ENCODE data around the gene PLXND1. TPM values are rescaled to one million over a fixed set of nuclear protein-coding genes. Genes with fewer than 3 reads are reported as not detected.
A peak's percentile ranks its signal among the peaks of the same experiment; 100 is the strongest.

PLXND1 gene
- total RNA-seq, 1 donor from 2014 or later: 96.5 TPM

GRCh38 chr3:129599607-129600006, 6.9 kb downstream of the PLXND1 start:
- Histone ChIP-seq H3K4me1 (peaks cover 97% of the 10 kb centered on the region), H3K27ac (peak overlapping the region; percentile 91), H3K36me3 (no peaks in the 10 kb centered on the region), H3K4me3 (no peak overlapping the region), H3K9me3 (no peaks in the 10 kb centered on the region), H3K27me3 (no peaks in the 10 kb centered on the region)
- TF ChIP-seq POLR2AphosphoS5 (IDR thresholded peaks at IDR 0.05; ENCODE audit: insufficient read depth in 1 of 2, low read depth in 1 of 2): no peak
- TF ChIP-seq, protein P1, sequence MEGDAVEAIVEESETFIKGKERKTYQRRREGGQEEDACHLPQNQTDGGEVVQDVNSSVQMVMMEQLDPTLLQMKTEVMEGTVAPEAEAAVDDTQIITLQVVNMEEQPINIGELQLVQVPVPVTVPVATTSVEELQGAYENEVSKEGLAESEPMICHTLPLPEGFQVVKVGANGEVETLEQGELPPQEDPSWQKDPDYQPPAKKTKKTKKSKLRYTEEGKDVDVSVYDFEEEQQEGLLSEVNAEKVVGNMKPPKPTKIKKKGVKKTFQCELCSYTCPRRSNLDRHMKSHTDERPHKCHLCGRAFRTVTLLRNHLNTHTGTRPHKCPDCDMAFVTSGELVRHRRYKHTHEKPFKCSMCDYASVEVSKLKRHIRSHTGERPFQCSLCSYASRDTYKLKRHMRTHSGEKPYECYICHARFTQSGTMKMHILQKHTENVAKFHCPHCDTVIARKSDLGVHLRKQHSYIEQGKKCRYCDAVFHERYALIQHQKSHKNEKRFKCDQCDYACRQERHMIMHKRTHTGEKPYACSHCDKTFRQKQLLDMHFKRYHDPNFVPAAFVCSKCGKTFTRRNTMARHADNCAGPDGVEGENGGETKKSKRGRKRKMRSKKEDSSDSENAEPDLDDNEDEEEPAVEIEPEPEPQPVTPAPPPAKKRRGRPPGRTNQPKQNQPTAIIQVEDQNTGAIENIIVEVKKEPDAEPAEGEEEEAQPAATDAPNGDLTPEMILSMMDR (IDR thresholded peaks at IDR 0.05): no peak
- TF ChIP-seq POLR2A (IDR thresholded peaks at IDR 0.05): no peak
- intact Hi-C loops (cut with DNase I): no loop called here
- DNase-seq (ENCODE audit: extremely low spot score in 2 of 2): no peak

DNA sequence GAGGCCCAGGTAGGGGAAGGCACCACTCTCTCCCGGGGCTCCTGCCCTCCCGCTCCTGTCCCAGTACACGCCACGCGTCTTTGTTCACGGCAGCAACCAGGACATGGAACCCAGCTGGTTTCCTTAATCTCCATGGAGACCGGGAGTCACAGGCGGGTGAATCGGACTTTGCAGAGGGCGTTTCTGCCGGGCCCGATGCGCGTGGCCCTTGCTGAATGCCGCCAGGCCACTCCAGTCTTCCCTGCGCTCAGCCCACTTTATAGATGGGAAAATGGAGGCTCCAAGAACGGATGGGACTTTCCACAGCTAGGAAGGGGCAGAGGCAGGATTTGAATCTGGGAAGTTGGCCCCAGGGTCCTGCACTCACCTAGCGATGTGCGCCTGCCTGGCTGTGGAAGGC, 7.4 kb downstream of the PLXND1 start:
- H3K27ac ChIP-seq: peak overlapping the region; percentile 91
- intact Hi-C loops (cut with DNase I): no loop called here
- peaks cover 97% of the 10 kb centered on the region for H3K4me1 ChIP-seq
- no peak overlapping the region for H3K4me3 ChIP-seq
- no peaks in the 10 kb centered on the region for H3K9me3 ChIP-seq
- DNase-seq (ENCODE audit: extremely low spot score in 2 of 2): no peak
- no peaks in the 10 kb centered on the region for H3K36me3 ChIP-seq
- TF ChIP-seq POLR2AphosphoS5 (IDR thresholded peaks at IDR 0.05; ENCODE audit: insufficient read depth in 1 of 2, low read depth in 1 of 2): peak in 1 of 2 donors; percentile 24
- no peak for TF ChIP-seq POLR2A (IDR thresholded peaks at IDR 0.05)
- TF ChIP-seq, protein P1 (IDR thresholded peaks at IDR 0.05): no peak
- H3K27me3 ChIP-seq: no peaks in the 10 kb centered on the region

DNA sequence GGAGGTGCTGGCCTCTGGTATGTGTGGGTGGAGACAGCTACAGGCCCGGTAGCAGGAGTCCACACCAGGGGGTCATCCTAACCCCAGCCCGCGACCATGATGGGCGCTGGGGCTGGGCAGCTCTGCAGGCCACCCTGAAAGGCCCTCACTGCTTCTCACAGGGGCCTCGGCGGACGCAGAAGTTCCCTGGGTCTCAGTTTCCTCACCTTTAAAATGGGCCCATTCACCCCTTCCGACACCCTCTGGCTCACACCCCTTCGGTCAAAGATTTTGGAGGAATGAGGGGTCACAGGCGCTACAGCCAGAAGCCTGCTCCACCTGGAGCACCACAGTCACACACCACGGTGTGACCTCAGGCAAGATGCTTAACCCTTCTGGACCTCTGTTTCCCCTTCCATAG, 8.0 kb downstream of the PLXND1 start:
- Histone ChIP-seq H3K27ac (peak overlapping the region; percentile 91), H3K4me1 (peaks cover 97% of the 10 kb centered on the region), H3K9me3 (no peaks in the 10 kb centered on the region), H3K36me3 (no peaks in the 10 kb centered on the region), H3K27me3 (no peaks in the 10 kb centered on the region), H3K4me3 (no peak overlapping the region)
- intact Hi-C loops (cut with DNase I): no loop called here
- no peak for DNase-seq (ENCODE audit: extremely low spot score in 2 of 2)
- no peak for TF ChIP-seq POLR2AphosphoS5 (IDR thresholded peaks at IDR 0.05; ENCODE audit: insufficient read depth in 1 of 2, low read depth in 1 of 2)
- no peak for TF ChIP-seq POLR2A (IDR thresholded peaks at IDR 0.05)
- TF ChIP-seq, protein P1 (IDR thresholded peaks at IDR 0.05): no peak

DNA sequence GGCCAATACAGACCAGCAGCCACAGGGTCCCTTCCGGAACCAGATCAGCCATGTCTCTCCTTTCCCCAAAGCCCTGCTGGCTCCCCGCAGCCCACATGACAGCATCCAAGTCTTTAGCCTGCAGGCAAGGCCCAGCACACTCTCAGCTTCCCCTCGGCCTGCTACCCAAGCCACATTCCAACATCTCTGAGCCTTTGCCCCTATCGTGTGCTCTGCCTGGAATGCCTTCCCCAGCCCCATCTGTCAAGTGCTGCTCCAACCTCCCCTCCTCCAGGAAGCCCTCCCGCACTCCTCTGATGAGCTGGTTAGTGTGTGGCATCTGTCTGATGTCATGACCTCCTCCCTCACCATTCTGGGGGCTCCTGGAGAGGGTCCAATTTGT, 8.5 kb downstream of the PLXND1 start:
- Histone ChIP-seq H3K27me3 (no peaks in the 10 kb centered on the region), H3K36me3 (no peaks in the 10 kb centered on the region), H3K4me1 (peaks cover 98% of the 10 kb centered on the region), H3K27ac (peak overlapping the region; percentile 91), H3K4me3 (peak overlapping the region; percentile 4 to 32), H3K9me3 (no peaks in the 10 kb centered on the region)
- no peak for TF ChIP-seq POLR2A (IDR thresholded peaks at IDR 0.05)
- TF ChIP-seq POLR2AphosphoS5 (IDR thresholded peaks at IDR 0.05; ENCODE audit: insufficient read depth in 1 of 2, low read depth in 1 of 2): no peak
- TF ChIP-seq, protein P1 (IDR thresholded peaks at IDR 0.05): no peak
- no peak for DNase-seq (ENCODE audit: extremely low spot score in 2 of 2)
- intact Hi-C loops (cut with DNase I): no loop called here

DNA sequence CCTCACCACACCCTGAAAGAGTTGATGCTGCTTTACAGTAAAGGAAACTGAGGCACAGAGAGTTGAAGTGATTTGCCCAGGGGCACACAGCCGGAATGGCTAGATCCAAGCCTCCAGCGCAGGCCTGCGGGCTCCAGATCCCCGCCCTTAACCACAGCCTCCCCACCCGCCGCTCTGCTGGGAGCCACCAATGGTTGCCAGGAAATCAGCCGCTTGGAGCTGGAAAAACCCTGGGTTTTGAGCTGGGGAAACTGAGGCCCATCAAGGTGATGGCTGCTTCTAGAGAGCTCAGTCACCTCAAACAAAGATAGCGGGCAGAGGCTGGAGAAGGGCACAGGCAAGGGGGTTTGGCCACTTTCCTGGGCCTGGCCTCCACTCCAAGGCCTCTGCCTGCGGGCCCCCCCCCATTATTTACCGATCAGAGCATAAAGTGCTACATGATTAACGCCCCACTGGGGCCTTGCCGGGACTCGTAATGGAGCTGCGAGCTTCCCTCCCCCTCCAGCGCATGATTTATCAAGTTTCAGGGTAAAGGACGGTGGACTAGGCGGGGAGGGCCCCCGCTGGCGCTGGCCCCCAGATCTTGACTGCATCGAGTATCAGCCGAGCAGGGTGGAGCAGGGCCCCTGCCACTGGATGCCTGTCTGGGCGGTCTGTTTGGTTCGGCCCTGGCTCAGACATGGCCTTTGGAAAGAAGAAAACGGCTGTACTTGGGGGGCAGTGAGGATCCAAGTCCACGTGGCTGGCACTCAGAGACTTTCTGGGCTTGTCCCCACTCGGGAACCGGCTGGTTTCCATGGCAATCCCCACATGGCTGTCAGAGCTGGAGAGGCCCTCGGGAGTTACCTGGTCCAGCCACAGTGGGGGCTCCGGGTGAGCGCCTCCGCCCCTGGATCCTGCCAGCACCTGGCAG, 9.1 kb downstream of the PLXND1 start:
- Histone ChIP-seq H3K4me3 (peak overlapping the region; percentile 4 to 32), H3K4me1 (peaks cover 98% of the 10 kb centered on the region), H3K27me3 (no peaks in the 10 kb centered on the region), H3K9me3 (no peaks in the 10 kb centered on the region), H3K36me3 (no peaks in the 10 kb centered on the region), H3K27ac (peak overlapping the region; percentile 91)
- intact Hi-C loops (cut with DNase I): no loop called here
- TF ChIP-seq, protein P1 (IDR thresholded peaks at IDR 0.05): no peak
- TF ChIP-seq POLR2A (IDR thresholded peaks at IDR 0.05) (no peak), POLR2AphosphoS5 (IDR thresholded peaks at IDR 0.05; ENCODE audit: insufficient read depth in 1 of 2, low read depth in 1 of 2) (no peak)
- DNase-seq (ENCODE audit: extremely low spot score in 2 of 2): no peak
